GM19099 (cell line): ENCODE data around the gene RNF151.

Source experiments
- POLR2A ChIP-seq: IDR thresholded peaks from 3 replicates; pipeline ENCODE4 v1.6.1; 2011; ENCODE audit warnings: low read depth; ENCODE audit not compliant: insufficient read length; ENCODE audit errors: extremely low read depth

The RNF151 gene

DNA sequence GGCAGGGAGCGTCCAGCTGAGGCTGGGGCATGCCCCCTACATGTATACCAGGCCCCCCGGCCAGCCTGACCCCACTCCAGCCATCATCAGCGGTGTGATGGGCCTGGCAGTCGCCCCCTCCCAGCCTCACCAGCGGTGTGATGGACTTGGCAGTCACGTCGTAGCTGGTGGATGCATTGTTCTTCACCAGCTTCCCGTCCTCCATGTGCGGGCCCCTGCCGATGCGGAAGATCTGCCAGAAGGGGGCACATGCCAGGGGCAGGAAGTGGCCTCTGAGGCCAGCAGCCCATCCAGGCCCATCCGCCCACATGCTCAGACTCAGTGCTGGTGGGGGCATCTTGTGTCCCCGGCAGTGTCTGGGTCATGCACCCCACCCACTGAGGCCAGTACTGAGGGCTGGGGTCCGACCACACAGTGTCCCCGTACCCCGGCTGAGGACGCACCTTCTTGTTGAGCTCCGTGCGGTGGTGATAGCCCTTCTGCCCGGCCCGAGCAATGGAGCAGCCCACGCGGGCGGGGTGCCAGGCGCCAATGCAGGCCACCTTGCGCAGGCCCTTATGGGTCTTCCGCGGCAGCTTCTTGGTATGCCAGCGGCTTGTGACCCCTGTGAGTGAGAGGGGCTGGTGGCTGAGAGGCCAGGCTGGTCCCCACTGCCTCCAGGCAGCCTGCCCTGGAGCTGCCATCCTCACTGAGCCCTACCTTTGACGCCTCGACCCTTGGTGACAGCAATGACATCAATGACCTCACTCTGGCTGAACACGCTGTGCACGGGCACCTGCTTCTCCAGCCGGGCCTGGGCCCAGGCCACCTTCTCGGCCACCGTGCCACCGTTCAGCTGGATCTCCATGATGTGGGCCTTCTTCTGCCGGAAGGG, 19.9 kb upstream of the RNF151 start:
- TF ChIP-seq POLR2A = no peak

DNA sequence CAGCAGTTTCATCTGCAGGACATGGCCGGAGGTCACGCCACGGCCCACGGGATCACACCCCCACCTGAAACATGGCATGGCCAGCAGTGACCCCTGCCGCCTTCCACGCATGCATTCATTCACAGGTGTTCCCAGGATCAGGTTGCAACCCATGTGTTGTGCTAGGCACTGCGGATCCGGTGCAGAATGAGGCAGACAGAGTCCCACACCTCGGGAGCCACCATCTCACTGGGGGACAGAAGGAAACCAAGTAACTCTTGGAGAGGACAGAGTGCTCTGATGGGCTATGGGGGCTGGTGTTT, 19.3 kb upstream of the RNF151 start:
- TF ChIP-seq POLR2A = no peak

DNA sequence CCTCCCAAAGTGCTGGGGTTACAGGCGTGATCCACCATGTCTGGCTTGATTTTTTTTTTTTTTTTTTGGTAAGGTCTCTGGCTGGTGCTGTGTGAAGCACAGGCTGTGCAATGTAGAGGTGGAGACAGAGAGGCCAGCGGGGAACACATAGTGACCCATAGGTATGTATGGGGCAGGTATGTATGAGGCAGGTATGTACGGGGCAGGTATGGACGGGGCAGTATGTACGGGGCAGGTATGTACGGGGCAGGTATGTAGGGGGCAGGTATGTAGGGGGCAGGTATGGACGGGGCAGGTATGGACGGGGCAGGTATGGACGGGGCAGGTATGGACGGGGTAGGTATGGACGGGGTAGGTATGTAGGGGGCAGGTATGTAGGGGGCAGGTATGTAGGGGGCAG, 17.1 kb upstream of the RNF151 start:
- TF ChIP-seq POLR2A = no peak

DNA sequence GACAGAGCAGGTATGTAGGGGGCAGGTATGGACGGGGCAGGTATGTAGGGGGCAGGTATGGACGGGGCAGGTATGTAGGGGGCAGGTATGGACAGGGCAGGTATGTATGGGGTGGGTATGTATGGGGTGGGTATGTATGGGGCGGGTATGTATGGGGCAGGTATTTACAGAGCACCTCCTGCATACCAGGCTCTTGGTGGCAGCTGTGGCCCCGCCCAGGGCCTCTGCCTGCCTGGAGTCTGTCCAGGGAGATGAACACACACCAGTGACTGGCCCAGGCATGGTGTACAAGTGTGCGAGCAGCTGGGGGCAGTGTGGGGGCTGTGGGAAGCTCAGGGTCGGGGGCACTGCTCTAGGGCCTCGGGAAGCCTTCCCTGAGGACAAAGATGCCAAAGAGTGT, 16.6 kb upstream of the RNF151 start:
- TF ChIP-seq POLR2A = no peak

DNA sequence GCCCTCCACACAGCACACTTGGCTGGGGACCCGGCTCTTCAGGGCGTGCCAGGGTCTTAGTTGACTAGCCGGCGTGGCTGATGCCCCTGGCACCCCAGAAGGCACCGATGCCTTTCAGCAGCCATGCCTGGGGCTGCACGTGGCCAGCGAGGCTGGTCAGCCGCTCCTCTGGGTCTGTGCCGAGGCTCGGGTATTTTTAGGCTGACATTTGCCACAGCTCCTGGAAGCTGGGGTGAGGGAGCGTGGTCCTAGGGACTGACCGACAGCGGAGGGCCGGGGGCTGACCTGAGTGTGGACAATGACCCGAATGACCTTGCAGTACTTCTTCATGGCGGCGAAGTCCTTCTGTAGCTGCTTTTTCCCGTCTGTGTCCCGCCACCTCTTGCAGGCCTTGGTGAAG, 16.1 kb upstream of the RNF151 start:
- TF ChIP-seq POLR2A = no peak

DNA sequence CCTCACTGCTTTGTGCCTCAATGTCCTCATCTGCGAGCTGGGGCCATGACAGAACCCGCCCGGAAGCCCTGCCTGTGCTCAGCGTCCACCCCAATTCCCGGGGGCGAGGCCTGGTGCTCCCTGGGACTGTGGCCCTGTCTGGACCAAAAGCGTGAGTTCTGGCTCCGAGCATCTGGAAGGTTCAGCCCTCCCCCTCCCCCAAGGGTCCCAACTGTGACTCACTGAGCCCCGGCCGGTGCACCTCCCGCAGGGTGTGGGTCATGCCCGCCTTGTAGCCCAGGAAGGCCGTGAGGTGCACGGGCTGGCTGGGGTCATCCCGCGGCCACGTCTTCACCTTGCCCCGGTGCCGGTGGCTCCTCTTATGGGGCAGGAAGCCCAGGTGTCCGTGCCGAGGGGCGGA, 12.9 kb upstream of the RNF151 start:
- no peak for TF ChIP-seq POLR2A

DNA sequence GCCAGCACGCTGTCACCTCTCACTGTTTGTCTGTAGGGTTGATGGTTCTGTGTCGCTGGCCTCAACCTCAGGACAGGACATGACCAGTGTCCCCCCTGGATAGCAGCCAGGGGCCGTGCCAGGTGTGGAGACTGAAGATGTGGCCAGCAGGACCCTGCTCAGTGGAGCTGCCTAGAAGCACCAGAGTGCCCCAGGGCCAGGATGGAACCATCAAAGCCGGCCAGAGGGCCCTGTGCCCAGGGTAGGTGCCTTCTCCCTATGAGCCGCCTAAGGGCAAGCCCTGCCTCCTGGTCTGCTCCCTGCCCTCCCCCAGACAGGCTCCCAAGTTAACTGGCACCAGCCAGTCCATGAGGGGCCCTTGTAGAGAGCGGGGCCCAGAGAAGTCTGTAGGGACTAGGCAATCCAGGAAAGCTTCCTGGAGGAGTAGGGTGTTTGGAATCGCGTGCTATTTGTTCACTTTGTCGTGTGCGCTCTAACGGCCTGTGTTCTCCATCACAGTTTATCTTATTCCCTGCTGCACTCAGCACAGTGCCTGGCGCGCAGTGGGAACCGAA, 7.9 kb upstream of the RNF151 start:
- TF ChIP-seq POLR2A = no peak

DNA sequence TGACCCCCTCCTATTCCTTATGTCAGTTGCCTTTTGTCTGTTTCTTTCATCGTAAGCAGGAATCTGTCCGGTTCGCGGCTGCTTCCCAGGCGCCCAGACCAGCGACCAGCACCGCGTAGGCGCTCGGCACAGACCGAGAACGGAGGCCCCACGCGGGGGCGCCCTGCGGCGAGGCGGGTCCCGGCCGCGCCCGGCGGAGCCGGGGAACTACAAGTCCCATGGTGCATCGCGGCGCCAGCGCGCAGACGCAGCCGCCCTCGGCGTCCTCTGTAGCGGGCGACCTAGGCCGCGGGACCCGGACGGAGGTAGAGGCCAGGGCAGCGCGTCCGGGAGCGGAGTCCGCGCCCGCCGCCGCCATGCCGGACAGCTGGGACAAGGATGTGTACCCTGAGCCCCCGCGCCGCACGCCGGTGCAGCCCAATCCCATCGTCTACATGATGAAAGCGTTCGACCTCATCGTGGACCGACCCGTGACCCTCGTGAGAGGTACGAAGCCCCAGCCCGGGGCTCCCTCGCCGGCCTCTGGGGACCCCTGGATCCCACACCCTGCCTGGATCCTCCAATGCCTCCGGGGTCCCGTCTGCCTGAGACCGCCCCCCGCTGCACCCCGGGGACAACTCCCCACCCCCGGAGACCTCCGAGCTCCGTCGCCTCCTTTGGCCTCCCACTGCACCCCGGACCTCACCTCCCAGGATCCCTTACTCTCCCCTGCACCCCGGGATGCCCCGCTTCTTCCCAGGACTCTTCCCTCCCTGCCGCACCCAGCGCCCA, 7.2 kb upstream of the RNF151 start, which contains the start of gene NDUFB10:
NDUFB10 (plus strand) TSS at position 270 of the 771 bp plus-strand sequence; CDS start at position 357, 87 bp downstream.
- TF ChIP-seq POLR2A = peak; percentile 88

DNA sequence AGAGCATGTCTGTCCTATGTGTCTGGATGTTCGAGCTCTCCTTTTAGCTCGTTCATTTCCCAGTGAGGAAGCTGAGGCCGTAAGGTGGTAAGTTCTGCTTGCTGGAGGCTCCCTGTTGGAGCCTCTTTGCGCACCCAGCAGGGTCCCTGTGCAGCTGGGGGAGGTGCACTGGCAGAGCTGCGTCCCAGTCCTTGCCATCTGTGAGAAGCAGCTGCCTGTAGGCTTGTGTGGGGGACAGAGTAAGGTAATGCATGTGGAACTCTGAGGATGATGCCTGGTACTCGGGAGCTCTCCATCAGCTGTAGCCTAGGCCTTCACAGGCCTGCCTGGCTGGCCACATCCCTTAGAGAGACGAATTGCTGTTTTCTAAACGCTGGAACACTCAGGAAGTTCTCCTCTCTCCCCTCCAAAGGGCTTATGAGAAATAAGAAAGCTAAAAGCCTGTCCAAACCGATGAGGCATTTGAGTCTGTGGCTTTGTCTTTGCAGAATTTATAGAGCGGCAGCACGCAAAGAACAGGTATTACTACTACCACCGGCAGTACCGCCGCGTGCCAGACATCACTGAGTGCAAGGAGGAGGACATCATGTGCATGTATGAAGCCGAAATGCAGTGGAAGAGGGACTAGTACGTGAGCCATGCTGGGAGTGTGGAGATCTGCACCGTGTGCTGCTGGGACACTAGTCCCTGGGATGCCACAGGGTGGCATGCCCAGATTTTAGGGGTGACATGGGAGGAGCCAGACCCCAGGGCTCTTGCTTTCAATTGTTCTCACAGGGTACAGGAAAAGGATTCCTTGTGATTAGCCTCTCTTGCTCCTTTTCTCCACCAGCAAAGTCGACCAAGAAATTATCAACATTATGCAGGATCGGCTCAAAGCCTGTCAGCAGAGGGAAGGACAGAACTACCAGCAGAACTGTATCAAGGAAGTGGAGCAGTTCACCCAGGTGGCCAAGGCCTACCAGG, 5.7 kb upstream of the RNF151 start:
- peak; percentile 57 for TF ChIP-seq POLR2A

DNA sequence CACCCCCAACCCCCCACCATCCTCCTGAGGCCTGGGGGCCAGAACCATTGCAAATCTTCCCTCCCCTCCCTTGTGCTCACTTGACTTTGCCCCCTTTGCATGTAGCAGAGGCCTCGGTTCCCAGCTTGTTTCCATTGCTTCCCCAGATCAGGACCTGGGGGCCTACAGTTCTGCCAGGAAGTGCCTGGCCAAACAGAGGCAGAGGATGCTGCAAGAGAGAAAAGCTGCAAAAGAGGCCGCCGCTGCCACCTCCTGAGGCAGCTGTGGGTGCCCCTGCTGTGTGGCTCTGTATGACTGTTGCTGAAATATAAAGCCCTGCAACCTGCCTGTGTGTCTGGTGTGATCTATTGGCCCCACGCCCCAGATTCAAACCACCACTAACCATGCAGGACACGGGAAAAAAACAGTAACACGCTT, 5.0 kb upstream of the RNF151 start:
- no peak for TF ChIP-seq POLR2A

DNA sequence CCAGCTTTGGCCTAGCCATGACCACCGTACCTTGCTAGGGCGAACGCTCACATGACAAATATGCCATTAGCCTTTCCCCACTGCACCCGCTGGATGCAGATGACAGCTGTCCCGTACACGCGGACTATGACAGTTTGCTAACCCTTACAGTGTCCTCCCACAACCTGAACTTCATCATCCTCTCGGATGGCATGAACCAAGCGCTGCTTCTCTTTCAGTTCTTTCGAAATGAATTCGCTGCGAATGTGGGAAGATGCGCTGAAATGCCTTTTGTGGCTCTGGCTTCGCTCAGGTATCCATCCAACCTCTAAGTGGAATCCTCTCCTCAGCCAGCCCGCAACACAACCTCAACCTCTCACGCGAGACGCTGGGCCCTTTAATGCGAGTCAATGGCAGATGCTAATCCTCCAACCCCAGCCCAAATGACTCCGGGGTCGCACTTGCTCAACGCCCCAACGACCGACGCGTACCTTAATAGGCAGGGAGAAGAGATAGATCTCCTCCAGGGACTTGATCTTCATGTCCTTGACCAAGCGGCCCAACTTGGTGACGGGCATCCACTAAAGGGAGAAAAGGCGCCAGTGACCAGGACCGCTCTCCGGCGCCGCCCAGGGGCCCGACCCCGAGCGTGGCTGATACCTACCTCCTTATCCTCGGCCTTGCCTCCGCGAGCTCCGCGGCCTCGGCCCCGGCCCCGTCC, 2.7 kb upstream of the RNF151 start:
- no peak for TF ChIP-seq POLR2A

DNA sequence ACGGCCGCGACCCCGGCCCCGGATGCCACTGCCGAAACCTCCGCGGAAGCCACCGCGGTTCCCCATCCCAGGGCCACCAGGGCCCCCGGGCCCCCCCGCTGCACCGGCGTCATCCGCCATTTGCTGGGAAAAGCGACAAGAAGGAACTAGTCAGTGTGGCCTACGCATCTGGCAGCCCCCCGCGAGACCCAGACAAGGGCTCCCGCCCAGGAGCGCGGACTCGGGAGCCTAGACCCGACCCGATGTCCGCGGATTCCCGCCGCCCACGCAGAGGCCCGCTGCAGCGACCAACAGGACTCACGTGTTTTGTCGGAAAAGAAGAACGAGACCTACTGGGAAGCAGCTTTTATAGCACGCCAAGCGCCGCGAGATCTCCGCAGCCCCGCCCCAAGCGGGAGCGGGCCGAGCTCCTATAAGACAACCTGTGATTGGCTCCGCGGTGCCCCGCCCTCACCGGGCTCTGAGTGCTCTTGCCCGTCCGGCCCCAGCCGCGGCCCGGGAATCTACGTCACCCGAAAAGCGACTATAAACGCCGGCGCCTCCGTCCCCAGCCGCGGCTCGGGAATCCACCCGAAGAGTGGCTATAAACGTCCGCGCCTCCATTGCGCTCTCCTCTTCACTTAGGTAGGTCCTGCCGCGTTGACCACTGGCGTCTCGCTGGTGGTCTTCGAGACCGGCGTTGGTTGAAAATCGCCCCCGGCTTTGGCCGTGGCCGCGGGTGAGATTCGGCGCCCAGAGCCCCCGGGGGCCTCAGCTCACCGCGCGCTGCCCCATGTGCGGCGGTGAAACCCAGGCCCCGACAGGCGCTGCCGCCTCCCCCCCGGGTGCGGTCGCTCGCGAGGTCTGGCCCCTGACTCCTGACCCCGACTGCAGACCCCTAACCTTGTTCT, 1.9 kb upstream of the RNF151 start, which contains the start of gene RPS2:
RPS2 (minus strand) TSS at position 321 of the 890 bp plus-strand sequence; CDS start at position 120, 201 bp downstream.
- TF ChIP-seq POLR2A = peak; percentile 100
